HG03439 (cell line): Measurements from ENCODE around the gene UBE2I.
"Not testable (repeated sequence)": the region's sequence is repeated elsewhere in the genome, so short reads cannot be mapped to it uniquely, and the experiment has no call there.

Experiments
- ATAC-seq: cut with Tn5 transposase; IDR thresholded peaks from one replicate; pipeline ENCODE4 v1.9.1; 2021; ENCODE audit warnings: mild to moderate bottlenecking, moderate library complexity; ENCODE audit not compliant: unreplicated experiment

UBE2I gene

GRCh38 chr16:1328136-1328535 is 18.7 kb downstream of the UBE2I start:
- not testable (repeated sequence) for ATAC-seq

- not testable (repeated sequence) for ATAC-seq
Observed at GRCh38 chr16:1328961-1329360, 19.5 kb downstream of the UBE2I start.

- ATAC-seq: no peak
Observed at GRCh38 chr16:1330260-1330914, 21.0 kb downstream of the UBE2I start.

- no peak for ATAC-seq
Observed at GRCh38 chr16:1330931-1331711, 21.7 kb downstream of the UBE2I start.

GRCh38 chr16:1331712-1332617 is 22.5 kb downstream of the UBE2I start:
- ATAC-seq: no peak

GRCh38 chr16:1332618-1333148 is 23.2 kb downstream of the UBE2I start:
- ATAC-seq: no peak

- no peak for ATAC-seq
Observed at GRCh38 chr16:1333149-1333812, 23.8 kb downstream of the UBE2I start, which contains the start of gene BAIAP3. Gene BAIAP3 (plus strand): TSS chr16:1333645. CDS start chr16:1338550, 4,905 bp downstream.

- no peak for ATAC-seq
Observed at GRCh38 chr16:1333854-1334700, 24.6 kb downstream of the UBE2I start.

GRCh38 chr16:1334739-1335138 is 25.3 kb downstream of the UBE2I start:
- ATAC-seq: no peak

- no peak for ATAC-seq
Observed at GRCh38 chr16:1335211-1335971, 26.0 kb downstream of the UBE2I start.

- no peak for ATAC-seq
Observed at GRCh38 chr16:1335996-1336395, 26.6 kb downstream of the UBE2I start.

- no peak for ATAC-seq
Observed at GRCh38 chr16:1336619-1337018, 27.2 kb downstream of the UBE2I start.

- no peak for ATAC-seq
Observed at GRCh38 chr16:1337486-1337885, 28.1 kb downstream of the UBE2I start.

GRCh38 chr16:1338119-1338730 is 28.8 kb downstream of the UBE2I start:
- no peak for ATAC-seq

GRCh38 chr16:1338855-1339675 is 29.6 kb downstream of the UBE2I start:
- no peak for ATAC-seq

- no peak for ATAC-seq
Observed at GRCh38 chr16:1340730-1341494, 31.5 kb downstream of the UBE2I start.
